AG10803 (cell line): Measurements from ENCODE around the gene FIGN.

Experiments
- DNase-seq: peaks from one replicate; pipeline ENCODE4 v3.0.0; 2010; ENCODE audit warnings: low read depth
- H3K4me3 ChIP-seq: 2 replicates; pipeline ENCODE4 v1.5.1; 2011; ENCODE audit warnings: mild to moderate bottlenecking, low read length, control low read depth
- TF ChIP-seq, protein P1 (sequence below): conservative IDR thresholded peaks from 2 replicates; pipeline ENCODE4 v1.5.1; 2011; ENCODE audit warnings: mild to moderate bottlenecking, low read length, control low read depth, inconsistent platforms

The FIGN gene

DNA sequence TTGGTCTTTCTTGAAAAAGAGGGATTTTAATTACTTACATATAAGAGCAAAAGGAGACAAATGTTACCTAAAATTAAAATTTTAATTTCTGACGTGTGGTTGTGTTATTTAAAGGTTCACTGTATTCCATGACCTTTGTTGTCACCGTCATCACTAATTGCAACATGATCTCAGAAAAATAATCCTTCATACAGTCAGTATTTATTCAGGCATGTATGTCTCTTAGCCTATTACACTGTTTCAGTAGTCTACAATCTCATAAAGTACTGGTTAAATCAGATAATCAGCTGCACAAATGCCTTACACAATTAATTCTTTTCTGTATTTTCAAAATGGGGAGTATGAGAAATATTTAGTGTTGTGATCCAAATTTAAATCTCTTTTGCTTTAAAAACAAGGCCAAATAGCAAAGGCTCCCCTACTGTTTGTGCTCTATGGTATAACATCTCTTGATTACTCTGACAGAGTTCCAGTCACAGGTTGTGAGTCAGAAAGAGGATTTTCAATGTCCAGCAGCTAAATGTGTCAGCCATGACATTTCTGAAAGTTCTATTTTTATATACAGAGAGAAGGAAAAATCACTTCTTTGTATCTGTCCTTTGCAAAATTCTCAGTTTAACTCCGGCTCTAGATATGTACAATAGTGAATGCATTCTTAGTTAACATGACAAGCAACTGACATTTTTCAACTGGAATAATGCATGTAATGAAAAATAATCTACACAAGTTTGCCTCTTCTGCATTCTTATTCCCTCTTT is 184.0 kb downstream of the FIGN start:
- no peak overlapping the region for H3K4me3 ChIP-seq
- TF ChIP-seq, protein P1, sequence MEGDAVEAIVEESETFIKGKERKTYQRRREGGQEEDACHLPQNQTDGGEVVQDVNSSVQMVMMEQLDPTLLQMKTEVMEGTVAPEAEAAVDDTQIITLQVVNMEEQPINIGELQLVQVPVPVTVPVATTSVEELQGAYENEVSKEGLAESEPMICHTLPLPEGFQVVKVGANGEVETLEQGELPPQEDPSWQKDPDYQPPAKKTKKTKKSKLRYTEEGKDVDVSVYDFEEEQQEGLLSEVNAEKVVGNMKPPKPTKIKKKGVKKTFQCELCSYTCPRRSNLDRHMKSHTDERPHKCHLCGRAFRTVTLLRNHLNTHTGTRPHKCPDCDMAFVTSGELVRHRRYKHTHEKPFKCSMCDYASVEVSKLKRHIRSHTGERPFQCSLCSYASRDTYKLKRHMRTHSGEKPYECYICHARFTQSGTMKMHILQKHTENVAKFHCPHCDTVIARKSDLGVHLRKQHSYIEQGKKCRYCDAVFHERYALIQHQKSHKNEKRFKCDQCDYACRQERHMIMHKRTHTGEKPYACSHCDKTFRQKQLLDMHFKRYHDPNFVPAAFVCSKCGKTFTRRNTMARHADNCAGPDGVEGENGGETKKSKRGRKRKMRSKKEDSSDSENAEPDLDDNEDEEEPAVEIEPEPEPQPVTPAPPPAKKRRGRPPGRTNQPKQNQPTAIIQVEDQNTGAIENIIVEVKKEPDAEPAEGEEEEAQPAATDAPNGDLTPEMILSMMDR = no peak
- no peak for DNase-seq

- DNase-seq = no peak
- TF ChIP-seq, protein P1 = no peak
- H3K4me3 ChIP-seq = no peak overlapping the region
Observed at GRCh38 chr2:163548970-163549369, 186.8 kb downstream of the FIGN start.
